Activated CD8-positive, alpha-beta memory T cell treated with anti-CD3 and anti-CD28 coated beads for 36 hours (primary cell): ENCODE measurements around the gene CDH24. TPM values are rescaled to one million over a fixed set of nuclear protein-coding genes. Genes with fewer than 3 reads are reported as not detected.

Source experiments
- CTCF ChIA-PET: fragments of 350-600 bp; sonication (Branson Sonifier 250); formaldehyde crosslinking; loops from one replicate; lab custom pipeline; 2021; ENCODE audit warnings: antibody characterized with exemption; lab: Charles Lee
- POLR2A ChIA-PET: fragments of 350-600 bp; sonication (Branson Sonifier 250); formaldehyde crosslinking; loops from one replicate; lab custom pipeline; 2021; ENCODE audit warnings: antibody characterized with exemption; lab: Charles Lee
- total RNA-seq, 2 experiments: library from RNA; stranded (reverse); gene quantifications; one replicate each; pipeline ENCODE4 v1.2.3, GENCODE V29; 2021

The CDH24 gene
- total RNA-seq, 2 experiments from 2014 or later, result 0.53 to 0.82 TPM

DNA sequence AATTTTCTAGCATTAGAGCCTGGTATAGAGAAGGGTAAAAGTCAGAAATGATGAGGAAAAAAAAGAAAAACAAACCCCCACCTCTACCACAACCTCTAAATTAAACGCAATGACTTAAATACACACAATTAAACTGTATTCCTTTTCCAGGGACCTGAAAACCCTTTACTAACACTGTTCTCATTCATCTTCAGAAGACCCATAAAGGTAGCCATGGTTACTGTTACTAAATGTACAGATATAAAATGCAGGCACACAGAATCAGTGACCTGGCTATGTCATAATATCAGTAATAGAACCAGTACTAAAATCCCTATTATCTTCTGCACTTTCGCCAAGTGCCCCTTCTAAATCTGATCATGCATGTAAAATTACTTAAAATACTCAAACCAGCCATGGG, 36.2 kb upstream of the CDH24 start:
- ChIA-PET POLR2A (interaction anchor here (0.6 kb wide), 1 partner anchor 31 kb away, joined by 3 read pairs; no protein-coding TSS in a partner anchor), CTCF (interaction anchor here (3.4 kb wide), 1 partner anchor 17 kb away, joined by 18 read pairs; no protein-coding TSS in a partner anchor)

DNA sequence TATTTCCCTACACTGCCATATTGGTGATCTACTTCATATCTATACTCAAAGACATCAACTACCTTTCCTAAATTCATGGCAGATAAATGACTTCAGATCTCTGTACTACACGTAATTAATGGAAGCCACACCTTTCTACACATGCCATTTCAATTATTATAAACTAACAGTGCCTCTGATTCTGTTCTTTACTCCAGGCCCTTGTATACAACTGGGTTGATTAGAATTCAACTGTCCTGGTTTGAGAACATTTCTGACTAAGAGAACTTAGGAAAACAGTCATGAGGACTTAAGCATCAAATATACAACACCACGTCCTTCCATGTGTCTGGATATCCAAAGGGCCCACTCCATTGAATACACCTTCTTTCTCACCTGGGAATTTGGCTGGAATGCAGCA, 35.8 kb upstream of the CDH24 start:
- POLR2A ChIA-PET, result interaction anchor here (0.8 kb wide), 1 partner anchor 208 kb away, joined by 3 read pairs; no protein-coding TSS in a partner anchor
- CTCF ChIA-PET, result interaction anchor here (1.5 to 2.6 kb wide), 2 partner anchors 10 to 25 kb away, joined by 5 to 12 read pairs; no protein-coding TSS in a partner anchor

DNA sequence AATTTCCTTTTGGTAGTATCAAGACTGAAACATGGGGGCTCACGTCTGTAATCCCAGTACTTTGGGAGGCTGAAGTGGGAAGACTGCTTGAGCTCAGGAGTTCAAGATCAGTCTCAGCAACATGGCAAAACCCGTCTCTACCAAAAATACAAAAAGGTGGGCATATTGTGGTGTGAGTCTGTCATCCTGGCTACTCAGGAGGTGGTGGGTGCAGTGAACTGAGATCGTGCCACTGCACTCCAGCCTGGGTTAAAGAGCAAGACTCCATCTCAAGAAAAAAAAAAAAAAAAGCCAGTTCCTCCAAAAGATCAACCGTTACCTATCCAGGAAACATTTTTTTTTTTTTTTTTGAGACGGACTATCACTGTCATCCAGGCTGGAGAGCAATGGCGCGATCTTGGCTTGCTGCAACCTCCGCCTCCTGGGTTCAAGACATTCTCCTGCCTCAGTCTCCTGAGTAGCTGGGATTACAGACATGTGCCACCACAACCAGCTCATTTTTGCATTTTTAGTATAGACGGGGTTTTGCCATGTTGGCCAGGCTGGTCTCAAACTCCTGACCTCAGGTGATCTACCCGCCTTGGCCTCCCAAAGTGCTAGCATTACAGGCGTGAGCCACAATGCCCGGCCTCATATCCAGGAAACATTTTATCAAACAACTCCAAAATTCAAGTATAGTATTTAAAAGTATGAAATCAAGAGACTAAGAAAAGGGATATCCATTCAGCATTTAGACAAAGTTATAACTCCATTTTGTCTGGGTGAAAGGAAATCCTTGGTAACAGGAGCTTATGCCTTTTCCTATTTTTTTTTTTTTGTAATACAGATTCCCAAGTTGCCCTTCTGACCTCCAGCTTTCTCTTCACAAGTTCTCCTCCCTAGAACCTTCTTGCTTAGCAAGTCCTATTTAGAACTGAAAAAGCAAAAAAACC, 34.2 kb upstream of the CDH24 start:
- CTCF ChIA-PET, result interaction anchor here (0.7 to 3.7 kb wide), 7 partner anchors 9 to 254 kb away, joined by 3 to 22 read pairs (median 5); no protein-coding TSS in a partner anchor

DNA sequence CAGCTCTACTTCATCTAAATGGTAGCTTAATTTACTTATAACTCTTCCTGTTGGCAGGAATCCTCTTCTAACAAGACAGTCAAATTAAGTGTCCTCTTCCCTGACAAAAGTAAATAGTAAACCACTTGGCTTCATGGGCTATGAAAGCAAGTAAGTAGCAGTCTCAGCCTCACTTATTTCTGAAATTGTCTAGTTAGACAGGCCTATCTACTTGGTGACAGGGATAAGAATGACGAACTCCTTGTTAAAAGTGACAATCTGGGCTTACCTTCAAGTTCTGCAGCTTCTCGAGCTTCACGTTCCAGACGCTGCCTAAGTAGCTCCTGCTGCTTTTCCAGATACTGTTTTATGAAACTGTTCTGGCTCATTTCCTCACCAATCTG, 32.9 kb upstream of the CDH24 start:
- ChIA-PET POLR2A (no interaction called here), CTCF (interaction anchor here (0.5 to 3.7 kb wide), 5 partner anchors 13 to 1276 kb away, joined by 4 to 22 read pairs (median 6); no protein-coding TSS in a partner anchor)

More for the DNA sequence above, 34.2 kb upstream of the CDH24 start:
- POLR2A ChIA-PET, result interaction anchor here (0.6 to 1.2 kb wide), 4 partner anchors 17 to 140 kb away, joined by 3 to 11 read pairs (median 5); no protein-coding TSS in a partner anchor

DNA sequence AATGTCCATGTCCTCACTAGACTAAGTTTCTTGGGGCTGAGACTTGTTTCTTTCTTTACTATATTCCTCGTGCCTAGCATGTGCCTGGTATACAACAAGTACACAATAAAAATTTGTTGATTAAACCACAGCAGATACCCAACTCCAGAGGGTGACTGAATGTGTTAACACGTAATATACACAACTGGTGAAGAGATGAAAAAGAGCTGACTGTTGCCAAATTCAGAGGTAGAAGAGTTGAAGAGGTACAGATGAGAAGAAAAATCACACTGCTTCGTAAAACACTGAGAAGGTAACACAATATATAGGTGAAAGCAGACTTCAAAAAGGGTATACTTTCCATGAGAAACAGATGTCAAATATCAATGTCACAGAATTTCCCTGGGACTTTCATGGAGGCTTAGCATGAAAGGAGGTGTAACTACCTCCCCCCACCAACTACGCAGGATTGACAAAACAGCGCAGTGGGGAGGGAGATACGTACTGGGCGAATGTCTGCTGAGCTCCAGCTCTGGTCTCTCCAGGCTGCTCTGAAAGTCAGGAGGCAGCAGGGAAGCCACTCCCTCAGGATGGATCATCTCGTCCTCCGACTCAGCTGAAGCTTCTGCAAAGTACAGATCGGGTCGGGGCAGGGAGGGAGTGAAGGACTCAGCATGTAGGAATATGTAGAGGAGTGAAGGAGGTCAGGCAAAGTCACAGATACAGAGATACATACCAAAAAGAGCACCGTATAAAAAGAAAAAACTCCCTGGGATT, 32.4 kb upstream of the CDH24 start:
- ChIA-PET CTCF (interaction anchor here (0.5 to 3.7 kb wide), 5 partner anchors 13 to 1276 kb away, joined by 4 to 22 read pairs (median 6); no protein-coding TSS in a partner anchor), POLR2A (no interaction called here)

DNA sequence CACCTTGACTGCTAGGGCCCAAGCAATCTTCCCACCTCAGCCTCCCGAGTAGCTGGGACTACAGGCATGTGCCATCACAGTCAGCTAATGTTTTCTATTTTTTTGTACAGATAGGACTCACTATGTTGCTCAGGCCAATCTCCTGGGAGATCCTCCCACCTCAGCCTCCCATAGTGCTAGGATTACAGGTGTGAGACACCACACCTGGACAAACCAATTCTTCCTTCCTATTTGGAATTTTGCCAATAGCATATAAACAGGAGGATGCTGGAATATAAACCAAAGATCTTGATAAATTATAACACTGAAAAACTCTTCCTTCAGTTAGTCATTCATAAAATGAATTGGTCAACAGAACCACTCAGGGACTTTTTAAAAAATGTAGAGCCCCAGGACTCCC, 29.2 kb upstream of the CDH24 start:
- CTCF ChIA-PET, result interaction anchor here (0.9 to 2.5 kb wide), 2 partner anchors 9 to 13 kb away, joined by 3 to 8 read pairs; no protein-coding TSS in a partner anchor
- POLR2A ChIA-PET, result no interaction called here

DNA sequence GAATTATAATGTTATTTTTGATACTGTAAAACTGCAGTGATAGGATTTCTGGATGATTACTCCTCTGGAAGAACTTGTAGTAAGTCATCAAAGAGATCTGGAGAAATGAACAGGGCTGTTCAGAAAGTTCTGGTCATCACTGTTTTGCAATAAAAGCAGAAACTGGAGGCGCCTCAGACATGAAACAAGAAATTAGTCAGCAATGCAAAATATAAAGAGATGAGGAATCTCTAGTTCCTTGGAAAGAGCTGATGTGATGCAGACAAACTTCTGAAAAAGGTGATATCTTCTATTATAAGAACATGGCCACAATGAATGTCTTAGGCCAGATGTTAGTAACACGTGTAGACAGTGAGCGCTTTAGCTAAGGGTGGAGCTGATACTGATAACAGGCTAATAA, 28.1 kb upstream of the CDH24 start:
- ChIA-PET CTCF (interaction anchor here (1.0 to 2.5 kb wide), 3 partner anchors 8 to 17 kb away, joined by 3 to 8 read pairs (median 4); partner anchors contain the start of gene ACIN1), POLR2A (interaction anchor here (1.1 to 2.2 kb wide), 2 partner anchors 9 to 10 kb away, joined by 4 to 11 read pairs; partner anchors contain the start of genes ACIN1 and C14orf119)

DNA sequence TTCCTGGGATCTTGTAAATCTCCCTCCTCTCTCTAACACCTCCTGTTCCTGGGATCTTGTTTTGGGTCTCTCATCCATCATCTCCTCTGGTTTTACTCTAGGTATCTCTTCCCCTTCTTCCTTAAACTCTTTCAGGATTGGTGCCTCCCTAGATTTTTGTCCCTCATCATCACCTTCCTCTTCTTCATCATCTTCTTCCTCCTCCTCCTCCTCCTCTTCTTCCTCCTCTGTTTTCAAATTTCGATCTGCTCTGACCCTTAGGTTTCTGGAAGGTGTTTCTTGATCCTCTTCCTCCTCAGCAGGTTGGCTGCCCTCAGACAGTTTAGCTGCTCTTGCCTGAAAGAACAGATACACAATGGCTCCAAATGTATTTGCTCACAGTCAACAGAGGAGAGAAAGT, 23.2 kb upstream of the CDH24 start:
- POLR2A ChIA-PET, result interaction anchor here (0.5 kb wide), 1 partner anchor 162 kb away, joined by 3 read pairs; the partner anchor contains the start of gene RBM23
- CTCF ChIA-PET, result interaction anchor here (1.8 to 2.5 kb wide), 2 partner anchors 12 to 15 kb away, joined by 6 to 10 read pairs; partner anchors contain the start of genes ACIN1 and C14orf119

DNA sequence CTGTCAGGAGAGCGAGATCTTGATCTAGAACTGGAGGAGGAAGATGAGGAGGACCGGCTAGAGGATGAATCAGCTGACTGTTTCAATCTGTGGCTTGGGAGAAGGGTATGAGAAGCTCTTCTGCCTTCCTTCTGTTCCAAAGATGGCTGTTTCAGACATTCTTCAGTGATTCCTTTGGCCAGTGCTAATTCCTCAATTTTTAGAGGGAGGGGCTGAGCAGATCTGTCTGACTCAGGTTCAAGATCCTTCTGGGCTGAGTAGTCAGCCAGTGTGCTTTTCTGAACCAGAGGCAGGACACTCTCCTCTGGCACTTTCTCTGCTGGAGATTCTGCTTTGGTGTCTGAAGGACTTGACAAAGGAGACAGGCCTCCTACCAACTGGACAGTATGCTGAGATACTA, 22.4 kb upstream of the CDH24 start:
- POLR2A ChIA-PET, result no interaction called here

DNA sequence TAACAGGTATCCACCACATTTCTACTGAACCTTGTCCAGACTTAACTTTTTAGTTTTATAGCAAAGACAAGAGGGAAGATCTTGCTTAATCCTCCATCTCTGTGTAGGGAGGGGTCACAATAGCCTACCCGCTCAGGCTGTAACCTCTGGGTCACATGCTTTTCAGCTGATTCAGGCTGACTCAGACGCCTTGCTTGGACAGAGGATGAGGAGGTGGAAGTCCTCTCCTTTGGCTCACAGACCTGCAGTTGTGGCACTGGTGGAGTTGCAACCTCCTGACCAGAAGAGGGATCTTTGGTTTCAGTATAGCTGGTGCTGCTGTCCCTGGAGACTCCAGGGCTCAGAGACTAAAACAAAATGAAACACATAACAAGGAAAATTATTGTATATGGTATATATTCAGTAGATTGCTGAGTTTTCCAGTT, 21.4 kb upstream of the CDH24 start:
- ChIA-PET CTCF (interaction anchor here (2.5 to 3.0 kb wide), 2 partner anchors 10 to 31 kb away, joined by 14 to 22 read pairs; no protein-coding TSS in a partner anchor), POLR2A (no interaction called here)

More for the DNA sequence above, 22.4 kb upstream of the CDH24 start:
- CTCF ChIA-PET, result interaction anchor here (1.8 to 2.5 kb wide), 2 partner anchors 11 to 16 kb away, joined by 6 to 10 read pairs; partner anchors contain the start of genes ACIN1 and C14orf119

DNA sequence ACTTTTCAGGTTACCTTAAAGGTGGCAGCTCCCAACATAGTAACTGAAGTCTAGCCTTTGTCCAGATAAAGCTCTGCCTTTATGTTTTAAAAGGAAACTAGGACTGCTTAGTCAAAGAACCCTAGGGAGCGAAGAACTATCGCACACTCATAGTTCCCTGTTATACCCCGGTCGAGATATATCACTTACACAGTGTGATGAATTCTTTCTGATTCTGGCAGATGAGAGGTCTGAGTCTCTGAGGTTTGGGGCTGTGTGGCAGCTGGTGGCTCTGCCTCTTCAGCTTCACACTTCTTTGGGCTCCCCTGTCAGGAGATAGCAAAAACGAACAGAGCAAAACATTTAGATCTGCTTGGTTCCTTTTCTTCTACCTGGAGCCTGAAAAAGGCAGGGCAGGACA, 20.6 kb upstream of the CDH24 start:
- ChIA-PET POLR2A (no interaction called here), CTCF (interaction anchor here (1.2 to 4.1 kb wide), 8 partner anchors 8 to 244 kb away, joined by 4 to 22 read pairs (median 11); partner anchors contain the start of genes ACIN1 and C14orf119)

DNA sequence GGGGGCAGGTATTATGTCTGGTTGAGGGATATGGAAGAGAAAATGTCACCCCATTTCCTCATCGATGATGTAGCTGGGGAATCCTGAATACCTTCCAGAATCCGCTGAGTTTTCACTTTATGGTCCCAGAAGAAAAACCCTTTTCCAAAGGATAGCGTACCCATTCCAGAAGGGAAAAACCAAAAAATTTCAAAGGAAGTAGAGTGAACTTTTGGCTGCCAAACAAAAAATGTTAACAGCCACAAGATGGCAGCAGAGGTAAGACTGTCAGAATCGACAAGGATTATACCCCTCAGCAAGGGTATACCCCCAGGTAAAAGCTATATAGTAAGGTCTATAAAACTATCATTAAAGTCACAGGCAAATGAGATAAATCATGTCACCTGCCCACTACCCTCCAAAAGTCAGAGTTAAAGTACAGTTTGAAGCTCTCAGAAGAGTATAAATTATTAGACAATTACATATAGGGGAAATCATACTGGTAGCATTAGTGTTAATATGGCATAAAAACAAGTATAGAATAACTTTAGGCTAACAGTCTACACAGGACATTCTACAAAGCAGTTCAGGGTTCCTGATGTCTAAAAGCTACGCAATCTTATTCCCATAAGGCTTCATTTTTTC, 19.6 kb upstream of the CDH24 start:
- CTCF ChIA-PET, result interaction anchor here (0.5 to 4.1 kb wide), 19 partner anchors 8 to 245 kb away, joined by 3 to 22 read pairs (median 4); partner anchors contain the start of genes ACIN1 and C14orf119
- POLR2A ChIA-PET, result no interaction called here

DNA sequence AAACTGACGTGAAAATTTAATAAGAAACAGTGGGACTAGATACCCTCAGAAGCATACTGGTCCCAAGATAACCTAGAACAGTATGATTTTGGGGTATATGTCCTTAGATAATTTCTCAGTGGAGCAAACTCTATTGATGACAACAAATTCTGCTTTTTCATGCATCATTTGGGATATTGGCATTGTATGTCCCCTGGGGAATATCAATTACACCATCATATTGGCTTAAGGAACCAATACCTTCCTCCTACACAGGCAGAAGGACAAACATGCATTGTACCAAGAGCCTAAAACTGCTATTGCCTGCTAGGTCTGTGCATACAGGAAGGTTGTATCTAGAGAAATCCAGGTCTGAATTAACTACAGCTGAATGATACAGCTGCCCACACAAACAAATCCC, 17.6 kb upstream of the CDH24 start:
- ChIA-PET CTCF (interaction anchor here (0.8 to 4.1 kb wide), 5 partner anchors 13 to 88 kb away, joined by 3 to 18 read pairs (median 5); partner anchors contain the start of genes ACIN1 and C14orf119), POLR2A (interaction anchor here (0.6 kb wide), 1 partner anchor 17 kb away, joined by 11 read pairs; no protein-coding TSS in a partner anchor)

DNA sequence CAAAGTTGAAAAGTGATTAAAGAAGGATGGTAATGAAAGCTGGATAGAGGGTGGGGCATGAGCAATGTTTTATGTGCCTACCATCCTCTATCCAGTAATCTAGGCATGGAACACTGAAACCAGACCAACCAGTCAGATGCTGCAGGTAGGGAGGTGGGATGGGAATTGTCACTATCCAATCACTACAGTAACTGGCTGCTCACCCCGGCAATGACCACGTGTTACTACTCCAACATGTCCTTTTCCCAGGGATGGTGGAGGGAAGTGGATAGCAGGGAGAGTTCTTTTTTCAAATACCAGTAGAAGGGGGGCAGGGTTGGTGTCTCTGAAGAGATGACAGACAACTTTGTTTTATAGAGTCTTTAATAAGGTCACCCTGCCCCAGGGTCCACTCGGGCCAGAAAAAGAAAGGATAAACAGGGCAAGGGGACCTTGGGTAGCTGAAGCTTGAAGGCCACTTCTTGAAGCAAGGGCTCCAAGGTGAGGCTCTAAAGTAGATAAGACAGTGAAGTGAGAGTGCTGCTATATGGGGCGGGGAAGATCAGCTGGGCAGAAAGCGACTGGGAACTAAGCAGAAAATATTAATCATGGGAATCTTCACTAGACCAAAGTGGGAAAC, 14.7 kb upstream of the CDH24 start:
- CTCF ChIA-PET, result interaction anchor here (1.0 to 3.0 kb wide), 9 partner anchors 12 to 99 kb away, joined by 3 to 11 read pairs (median 7); partner anchors contain the start of genes ACIN1 and C14orf119

DNA sequence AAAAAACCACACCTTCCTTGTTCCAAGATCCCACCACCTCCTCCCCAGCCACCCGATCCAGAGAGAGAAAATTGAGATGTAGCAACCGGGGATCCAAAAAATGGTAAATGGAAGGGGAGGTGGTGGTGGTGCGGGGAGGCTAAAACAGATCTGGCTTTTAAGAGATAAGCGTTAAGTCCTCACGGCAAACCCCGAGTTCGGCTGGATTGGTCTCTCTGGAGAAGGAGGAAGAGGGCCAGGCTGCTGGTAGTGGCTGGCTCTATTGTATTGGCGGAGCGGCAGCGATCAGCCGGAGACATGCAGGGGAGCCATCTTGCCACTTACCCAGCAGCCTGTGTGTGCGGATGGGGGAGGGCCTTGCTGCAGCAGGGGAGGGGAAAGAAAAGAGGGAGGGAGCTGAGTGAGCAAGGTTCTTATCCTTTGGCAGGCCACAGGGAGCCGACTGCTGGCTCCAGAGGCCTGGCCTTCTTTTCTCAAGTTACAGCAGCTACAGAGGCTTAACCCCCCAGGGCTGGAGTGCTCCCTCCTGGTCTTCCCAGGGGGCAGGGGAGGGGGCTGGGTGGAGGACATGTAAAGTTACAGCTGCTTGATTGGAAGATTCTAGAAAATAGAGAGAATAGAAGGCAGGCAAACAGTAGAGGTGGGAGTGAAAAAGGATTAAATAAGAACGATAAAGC, 14.1 kb upstream of the CDH24 start:
- CTCF ChIA-PET, result interaction anchor here (1.0 to 3.0 kb wide), 9 partner anchors 11 to 98 kb away, joined by 3 to 11 read pairs (median 7); partner anchors contain the start of genes ACIN1 and C14orf119
- POLR2A ChIA-PET, result interaction anchor here (1.3 to 2.2 kb wide), 2 partner anchors 13 to 24 kb away, joined by 3 to 10 read pairs; partner anchors contain the start of genes ACIN1 and C14orf119

More for the DNA sequence above, 14.7 kb upstream of the CDH24 start:
- POLR2A ChIA-PET, result interaction anchor here (1.3 to 2.2 kb wide), 2 partner anchors 14 to 23 kb away, joined by 3 to 10 read pairs; partner anchors contain the start of genes ACIN1 and C14orf119
